ENCODE data around the gene GTSF1L.

Gene GTSF1L

DNA sequence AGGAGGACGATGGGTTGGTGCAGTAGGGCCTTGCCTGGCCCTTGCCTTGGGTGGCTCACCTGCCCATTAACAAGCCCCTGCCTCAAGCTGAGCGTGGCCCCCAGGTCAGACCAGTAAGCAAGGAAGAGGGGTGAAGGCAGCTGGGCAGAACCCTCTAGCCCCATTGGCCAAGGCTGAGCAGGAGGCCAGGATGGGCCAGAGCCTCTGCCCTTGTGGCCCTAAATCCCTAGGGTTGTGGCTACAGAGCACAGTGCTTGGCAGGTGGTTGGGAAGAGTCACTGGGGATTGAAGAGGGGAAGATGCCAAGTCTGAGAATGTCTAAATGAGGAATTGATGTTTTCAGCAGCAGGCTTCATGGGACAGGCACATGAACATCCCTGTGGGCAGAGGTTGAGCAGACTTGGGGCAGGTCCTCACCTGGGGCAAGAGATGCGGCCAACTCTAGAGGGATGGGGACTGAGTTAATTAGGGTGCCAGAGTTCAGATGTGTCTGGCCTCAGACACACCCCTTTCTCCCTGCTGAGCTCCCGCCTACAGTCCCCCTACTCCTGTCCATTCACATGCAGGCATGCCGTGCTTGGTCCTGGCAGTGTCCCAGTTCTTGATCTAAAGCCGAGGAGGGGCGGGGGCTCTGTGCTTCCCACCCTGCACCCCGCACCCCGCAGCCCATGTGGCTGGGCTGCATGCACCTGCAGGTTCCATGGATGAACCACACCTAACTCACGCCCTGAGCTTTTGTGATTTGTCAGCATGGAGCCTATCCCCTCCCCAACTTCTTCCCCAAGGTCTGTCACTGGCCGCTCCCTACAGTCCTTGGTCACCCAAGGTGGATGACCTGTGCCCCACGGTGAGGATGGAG, 9.8 kb downstream of the GTSF1L start:
- no peak for DNase-seq (ENCODE audit: low read depth)

DNA sequence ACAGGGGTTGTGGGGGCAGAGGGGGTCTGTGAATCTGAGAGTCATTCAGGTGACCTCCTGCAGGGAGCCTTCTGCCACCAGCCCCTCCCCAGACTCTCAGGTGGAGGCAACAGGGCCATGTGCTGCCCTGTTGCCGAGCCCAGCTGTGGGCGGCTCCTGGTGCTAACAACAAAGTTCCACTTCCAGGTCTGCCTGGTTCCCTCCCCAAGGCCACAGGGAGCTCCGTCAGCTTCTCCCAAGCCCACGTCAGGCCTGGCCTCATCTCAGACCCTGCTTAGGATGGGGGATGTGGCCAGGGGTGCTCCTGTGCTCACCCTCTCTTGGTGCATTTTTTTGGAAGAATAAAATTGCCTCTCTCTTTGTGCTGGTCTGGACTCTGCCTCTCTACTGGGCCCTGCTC, 10.7 kb downstream of the GTSF1L start:
- DNase-seq (ENCODE audit: low read depth): no peak

DNA sequence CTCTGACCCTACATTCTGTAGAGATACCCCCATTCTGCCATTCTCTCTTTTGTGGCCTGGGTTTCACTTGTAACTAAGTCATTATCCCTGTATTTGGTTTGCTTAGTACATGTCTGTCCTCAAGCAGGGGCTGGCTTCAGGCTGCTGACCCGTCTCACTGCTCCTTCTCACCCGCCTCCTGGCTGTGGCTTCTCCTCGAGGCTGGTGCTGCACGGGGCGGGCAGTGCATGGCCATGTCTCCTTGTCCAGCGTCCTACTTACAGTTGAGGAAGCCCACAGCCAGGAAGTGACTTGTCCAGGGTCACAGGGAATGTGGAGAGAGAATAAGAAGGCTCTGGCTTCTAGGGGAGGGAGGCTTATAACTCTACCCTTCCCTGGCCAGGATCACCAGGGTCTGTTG, 11.3 kb downstream of the GTSF1L start:
- no peak for DNase-seq (ENCODE audit: low read depth)

DNA sequence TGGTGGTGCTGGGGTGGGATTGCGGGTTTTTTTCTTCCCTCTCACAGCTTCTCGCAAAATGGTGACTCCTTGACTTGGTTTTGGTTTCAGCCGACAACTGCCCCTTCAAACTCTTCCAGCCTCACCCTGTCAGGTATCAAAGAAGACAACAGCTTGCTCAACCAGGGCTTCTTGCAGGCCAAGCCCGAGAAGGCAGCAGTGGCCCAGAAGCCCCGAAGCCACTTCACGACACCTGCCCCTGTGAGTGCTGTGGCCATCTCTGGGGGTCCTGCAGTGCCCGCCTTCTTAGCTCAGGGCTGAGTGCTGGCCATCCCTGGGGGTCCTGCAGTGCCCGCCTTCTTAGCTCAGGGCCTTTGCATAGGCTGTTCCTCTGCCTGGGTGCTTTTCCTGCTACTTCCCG, 11.8 kb downstream of the GTSF1L start:
- no peak for DNase-seq (ENCODE audit: low read depth)

DNA sequence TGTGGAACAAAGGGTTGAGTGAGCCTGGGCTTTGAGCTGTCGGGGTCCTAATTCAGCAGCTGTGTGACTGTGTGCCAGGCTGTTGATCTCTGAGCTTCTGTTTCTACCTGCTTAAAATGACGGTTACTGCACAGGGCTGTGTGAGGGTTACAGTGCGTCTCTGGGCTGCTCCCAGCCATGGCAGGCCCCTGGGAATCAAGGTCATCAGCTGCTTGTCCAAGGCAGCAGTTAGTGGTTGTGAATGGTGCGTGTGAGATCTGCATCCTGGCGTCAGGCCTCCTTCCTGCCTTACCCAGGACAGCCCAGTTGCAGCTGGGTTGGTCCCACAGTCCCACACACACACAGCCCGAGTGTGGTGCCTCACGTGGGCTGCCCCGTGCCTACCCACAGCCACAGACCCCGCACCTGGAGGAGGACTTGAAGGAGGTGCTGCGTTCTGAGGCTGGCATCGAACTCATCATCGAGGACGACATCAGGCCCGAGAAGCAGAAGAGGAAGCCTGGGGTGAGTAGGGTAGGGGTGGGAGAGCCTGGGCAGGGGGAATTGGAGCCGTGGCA, 15.6 kb downstream of the GTSF1L start:
- DNase-seq (ENCODE audit: low read depth): no peak

DNA sequence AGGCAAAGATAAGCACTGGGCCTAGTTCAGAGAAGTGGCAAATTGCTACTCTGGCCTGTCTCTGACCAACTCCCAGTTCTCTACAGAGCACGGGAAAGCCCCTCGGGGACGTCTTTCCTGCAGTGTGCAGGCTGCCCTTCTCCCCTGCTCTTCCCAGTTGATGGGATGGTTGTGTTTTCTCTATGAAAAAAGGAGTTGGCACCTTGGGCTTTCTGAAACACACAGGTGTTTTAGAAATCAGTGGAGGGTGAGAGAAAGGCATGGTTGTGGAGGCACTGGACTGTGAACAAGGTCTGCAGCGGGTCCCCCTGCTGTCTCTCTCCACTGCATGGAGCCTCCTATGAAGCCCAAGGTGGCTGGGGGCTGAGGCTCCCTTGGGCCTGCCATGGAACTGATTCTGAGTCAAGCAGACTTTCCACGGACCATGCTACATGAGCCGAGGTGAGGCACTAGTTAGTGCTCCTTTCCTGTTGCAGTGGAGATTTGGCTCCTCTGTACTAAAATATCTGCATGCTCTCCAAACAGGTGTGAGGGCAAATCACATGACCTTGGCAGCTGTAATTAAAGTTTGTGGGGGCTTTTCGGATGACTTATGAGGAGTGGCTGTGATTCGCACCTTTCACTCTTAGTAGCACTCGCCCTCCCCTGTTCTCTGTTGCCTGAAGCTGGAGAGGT, 16.3 kb downstream of the GTSF1L start:
- no peak for DNase-seq (ENCODE audit: low read depth)

DNA sequence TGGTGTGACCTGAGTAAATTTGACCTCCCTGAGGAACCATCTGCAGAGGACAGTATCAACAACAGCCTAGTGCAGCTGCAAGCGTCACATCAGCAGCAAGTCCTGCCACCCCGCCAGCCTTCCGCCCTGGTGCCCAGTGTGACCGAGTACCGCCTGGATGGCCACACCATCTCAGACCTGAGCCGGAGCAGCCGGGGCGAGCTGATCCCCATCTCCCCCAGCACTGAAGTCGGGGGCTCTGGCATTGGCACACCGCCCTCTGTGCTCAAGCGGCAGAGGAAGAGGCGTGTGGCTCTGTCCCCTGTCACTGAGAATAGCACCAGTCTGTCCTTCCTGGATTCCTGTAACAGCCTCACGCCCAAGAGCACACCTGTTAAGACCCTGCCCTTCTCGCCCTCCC, 24.3 kb downstream of the GTSF1L start:
- no peak for DNase-seq (ENCODE audit: low read depth)

DNA sequence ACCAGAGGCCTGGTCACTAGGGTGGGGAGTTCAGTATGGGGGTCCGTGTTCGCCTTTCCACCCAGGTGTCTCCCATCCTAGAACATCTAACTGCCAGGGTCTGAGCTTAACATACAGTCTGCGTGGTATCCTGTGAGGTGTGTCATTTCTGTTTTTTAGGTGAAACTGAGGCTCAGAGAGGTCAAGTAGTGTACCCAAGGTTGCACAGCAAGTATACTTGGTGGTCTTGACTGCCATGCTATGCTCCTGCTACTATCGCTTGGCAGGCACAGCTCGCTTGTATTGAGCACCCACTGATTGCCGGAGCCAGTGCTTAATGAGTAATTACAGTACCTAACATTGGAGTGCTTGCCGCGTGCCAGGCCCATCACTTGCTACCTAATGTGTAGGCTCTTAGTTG, 26.2 kb downstream of the GTSF1L start:
- DNase-seq (ENCODE audit: low read depth): no peak

DNA sequence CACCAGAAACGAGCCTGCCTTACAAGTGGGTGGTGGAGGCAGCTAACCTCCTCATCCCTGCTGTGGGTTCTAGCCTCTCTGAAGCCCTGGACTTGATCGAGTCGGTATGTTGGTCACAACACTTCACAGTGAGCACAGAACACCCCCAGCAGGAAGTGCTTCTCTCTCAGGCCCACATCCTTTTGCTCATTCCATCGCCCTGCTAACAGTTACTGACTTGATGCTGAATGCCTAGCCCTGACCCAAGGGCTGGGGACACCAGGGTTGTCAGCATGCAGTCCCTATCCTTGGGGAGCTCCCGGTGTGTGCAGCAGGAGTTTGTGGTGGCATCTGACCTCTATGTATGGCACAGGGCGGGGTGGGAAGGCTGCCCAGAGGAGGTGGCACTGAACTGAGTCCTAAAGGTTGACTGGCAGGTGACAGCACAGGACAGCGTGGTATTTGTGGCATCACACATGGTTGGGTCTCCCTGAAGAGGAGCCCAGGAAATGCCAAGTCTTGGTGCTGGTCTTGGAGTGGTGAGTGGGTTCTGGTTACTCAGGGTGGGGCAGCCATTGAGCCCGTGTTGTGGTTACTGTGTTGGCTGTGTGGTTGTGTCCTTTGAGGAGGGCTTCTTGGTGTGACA, 26.7 kb downstream of the GTSF1L start:
- no peak for DNase-seq (ENCODE audit: low read depth)

DNA sequence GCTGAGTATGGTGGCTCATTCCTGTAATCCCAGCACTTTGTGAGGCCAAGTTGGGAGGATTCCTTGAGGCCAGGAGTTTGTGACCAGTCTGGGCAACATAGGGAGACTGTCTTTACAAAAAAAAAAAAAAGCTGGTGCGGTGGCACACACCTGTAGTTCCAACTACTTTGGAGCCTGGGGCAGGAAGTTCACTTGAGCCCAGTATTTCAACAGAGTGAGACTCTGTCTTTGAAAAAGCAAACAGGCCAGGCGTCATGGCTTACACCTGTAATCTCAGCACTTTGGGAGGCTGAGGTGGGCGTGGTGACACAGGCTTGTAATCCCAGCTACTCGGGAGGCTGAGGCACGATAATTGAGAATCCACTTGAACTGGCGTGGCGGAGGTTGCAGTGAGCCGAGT, 31.2 kb downstream of the GTSF1L start:
- no peak for DNase-seq (ENCODE audit: low read depth)

DNA sequence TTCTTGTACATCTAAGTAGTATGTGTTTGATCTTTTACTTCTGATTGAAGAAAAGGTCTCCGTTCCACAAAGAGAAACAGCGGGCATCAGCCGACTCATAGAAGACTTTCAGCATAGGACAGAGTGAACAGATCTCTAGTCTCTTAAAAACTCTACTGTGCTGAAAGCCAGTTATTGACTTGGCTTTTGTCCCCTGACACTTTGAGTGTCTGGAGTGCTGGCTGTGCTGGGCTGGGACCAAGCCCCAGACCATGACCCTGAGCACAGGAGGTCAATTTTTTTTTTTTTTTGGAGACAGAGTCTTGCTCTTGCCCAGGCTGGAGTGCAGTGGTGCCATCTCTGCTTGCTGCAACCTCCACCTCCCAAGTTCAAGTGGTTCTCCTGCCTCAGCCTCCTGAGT, 32.0 kb downstream of the GTSF1L start:
- no peak for DNase-seq (ENCODE audit: low read depth)

DNA sequence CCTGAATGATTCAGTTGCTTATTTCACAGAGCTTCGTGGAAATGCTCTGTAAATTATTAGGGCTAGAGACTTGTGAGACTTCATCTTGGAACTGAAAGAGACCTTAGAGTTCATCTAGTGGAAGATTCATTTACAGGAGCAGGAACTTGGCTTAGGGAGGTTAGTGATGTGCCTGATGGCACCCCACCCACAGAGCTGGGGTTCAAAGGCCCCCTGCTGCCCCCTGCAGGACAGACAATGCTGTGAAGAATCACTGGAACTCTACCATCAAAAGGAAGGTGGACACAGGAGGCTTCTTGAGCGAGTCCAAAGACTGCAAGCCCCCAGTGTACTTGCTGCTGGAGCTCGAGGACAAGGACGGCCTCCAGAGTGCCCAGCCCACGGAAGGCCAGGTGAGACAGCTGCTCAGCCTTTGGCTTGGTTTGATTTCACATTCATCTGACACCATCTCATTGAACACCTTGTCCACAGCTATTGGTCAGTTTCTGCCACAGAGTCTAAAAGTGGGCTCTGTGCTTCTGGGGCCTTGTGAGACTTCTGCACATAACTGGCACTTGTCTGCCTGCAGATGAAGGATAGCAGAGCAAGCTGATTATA, 34.8 kb downstream of the GTSF1L start:
- peak; percentile 14 for DNase-seq (ENCODE audit: low read depth)

DNA sequence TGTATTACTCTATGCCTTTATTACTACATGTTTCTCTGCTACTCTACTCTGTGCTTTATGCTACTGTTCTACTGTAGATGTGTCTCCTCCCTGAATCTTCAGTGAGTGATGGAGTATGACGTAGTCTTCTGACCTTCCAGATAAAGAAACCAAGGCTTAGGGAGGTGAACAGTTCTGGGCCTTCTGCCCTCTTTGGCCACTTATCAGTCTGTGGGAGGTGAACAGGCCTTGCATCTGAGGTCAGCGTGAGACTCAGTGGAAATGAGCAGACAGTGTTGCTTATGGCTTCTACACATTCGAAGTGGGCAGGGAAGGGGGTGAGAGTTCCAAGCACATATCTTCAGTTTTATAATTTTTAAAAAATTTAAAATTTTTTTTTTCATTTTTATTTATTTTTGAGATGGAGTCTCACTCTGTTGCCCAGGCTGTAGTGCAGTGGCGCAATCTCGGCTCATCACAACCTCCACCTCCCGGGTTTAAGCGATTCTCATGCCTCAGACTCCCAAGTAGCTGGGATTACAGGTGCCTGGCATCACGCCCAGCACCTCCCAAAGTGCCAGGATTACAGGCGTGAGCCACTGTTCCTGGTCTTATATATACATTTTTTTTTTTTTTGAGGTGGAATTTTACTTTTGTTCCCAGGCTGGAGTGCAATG, 35.7 kb downstream of the GTSF1L start:
- no peak for DNase-seq (ENCODE audit: low read depth)

DNA sequence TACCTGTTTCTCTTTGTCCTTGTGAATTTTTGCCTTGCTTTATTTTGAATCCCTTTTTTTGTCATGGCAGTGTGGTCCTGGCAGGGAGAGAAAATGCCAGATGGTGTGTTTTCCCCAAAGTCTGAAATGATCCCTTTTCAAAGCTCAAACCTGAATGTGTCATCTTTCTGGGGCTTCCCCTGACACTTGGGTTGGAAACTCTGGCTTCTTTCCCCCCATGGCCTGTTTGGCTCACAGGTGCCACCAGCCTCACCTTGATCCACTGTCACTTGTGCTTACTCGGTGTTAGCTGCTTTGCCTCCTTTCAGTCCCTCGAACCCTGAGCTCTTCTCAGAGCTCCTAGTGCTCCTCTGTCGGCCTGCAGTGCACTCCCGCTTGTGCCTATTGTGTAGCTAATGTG, 37.6 kb downstream of the GTSF1L start:
- no peak for DNase-seq (ENCODE audit: low read depth)

DNA sequence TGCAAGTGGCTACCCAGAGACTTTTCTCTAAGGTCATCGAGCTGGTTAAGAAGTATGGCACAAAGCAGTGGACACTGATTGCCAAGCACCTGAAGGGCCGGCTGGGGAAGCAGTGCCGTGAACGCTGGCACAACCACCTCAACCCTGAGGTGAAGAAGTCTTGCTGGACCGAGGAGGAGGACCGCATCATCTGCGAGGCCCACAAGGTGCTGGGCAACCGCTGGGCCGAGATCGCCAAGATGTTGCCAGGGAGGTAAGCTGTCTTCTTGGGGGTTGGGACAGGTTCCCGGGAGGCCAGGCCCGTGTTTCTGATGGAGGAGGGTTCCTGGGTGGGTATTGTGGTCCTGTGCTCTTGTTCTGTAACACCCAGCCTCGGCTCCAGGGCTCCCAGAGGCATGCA, 40.0 kb downstream of the GTSF1L start:
- no peak for DNase-seq (ENCODE audit: low read depth)

DNA sequence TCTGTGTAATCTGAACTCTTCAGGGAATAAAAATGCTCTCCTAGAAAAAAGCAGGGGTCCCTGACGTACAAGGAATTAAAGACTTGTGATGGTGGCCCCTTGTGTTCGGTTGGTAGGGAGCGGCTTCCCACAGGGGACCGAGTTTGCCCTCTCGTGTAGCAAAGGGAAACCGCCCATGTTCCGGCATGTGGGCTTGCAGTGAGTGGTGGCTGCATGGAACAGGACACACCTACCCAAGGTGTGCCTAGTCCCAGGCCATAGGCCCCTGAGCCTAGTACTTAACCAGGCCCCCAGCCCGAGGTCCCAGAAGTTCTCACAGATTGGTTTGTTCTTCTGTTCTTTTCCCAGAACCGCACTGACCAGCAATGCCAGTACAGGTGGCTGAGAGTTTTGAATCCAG, 44.4 kb downstream of the GTSF1L start:
- DNase-seq (ENCODE audit: low read depth): no peak

DNA sequence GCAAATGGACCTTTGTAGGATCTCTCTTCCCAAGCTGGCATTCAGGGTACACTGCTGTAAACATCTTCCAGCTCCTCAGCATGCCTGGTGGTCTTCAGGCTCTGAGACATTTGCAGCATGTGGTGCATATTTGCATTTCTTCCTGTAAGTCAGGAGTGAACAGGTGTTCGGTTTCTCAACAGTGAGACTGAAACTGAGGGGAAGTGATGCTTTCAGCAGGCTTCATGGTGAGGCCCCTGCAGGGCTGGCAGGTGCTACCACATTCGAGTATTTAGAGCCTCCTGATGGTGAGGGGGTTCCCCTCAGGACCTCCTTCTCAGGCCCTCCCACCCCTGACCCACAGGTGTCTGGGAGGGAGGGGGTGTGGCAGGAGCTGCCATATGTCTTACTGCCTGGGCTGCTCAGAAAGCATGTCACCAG, 44.8 kb downstream of the GTSF1L start:
- no peak for DNase-seq (ENCODE audit: low read depth)

DNA sequence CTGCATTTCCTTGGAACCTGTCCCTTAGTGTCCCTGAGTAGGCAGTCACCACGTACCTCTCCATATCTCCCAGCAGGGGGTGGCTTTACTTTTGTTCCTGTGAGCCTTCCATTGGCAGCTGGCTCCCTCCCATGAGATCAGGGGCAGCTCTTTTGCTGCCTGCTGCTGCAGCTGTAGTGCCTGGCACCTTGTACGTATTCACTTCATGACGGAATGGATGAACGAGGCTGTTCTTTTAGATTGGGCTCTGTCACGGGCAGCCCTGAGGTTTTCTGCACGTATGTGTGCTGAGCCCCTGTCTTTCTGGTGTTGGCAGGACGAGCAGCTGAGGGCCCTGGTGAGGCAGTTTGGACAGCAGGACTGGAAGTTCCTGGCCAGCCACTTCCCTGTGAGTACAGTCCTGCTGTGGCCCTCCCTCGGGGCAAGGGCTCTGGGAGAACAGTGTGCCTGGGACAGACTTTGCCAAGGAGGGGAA, 45.3 kb downstream of the GTSF1L start:
- DNase-seq (ENCODE audit: low read depth): no peak

DNA sequence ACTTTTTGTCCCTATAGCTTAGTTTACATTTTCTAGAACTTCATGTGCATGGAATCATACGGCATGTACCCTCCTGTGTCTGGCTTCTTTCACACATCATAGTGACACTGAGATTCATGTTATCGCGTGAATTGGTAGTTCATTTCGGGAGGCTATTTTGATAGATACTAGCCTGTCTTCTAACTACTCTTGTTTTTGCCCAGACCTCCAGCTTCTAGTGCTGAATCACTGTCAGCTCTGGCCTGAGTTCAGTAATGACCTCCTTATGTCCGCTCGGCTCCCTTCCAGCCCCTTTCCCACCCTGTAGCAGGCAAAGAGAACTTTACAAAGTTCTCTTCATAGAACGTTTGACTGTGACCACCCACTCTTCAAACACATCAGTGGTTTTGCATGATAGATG, 45.8 kb downstream of the GTSF1L start:
- DNase-seq (ENCODE audit: low read depth): no peak

DNA sequence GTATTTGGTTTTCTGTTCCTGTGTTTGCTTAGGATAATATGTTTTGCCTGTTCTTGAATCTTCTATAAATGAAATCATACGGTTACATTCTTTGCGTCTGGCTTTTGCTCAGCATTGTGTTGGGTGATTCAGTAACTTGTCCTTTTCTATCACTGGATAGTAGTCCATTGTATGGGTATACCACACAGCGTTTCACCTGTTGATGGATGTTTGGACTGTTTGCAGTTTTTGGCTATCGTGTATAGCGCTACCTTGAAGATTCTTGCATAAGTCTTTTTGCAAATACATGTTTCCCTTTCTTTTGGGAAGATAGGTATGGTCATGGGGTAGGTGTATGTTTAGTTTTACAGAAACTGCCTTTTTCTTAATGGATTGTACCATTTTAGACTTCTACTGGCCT, 50.4 kb downstream of the GTSF1L start:
- no peak for DNase-seq (ENCODE audit: low read depth)
